RWPE1 (cell line): ENCODE data around the gene SLC25A10.
"Not testable (repeated sequence)": the region's sequence is repeated elsewhere in the genome, so short reads cannot be mapped to it uniquely, and the experiment has no call there.

Source experiments
- CTCF ChIA-PET: fragments of 350-600 bp; sonication (Branson Sonifier 250); formaldehyde crosslinking; extraction: SDS; loops from one replicate; lab custom pipeline; 2021; lab: Yijun Ruan, JAX
- POLR2A ChIA-PET: fragments of 400-600 bp; formaldehyde crosslinking; extraction: SDS; loops from one replicate; lab custom pipeline; 2020; ENCODE audit warnings: antibody characterized with exemption; ENCODE audit not compliant: low non-redundant PET; lab: Yijun Ruan, JAX
- DNase-seq: peaks from one replicate; pipeline ENCODE4 v3.0.0; 2012; ENCODE audit warnings: low spot score
- H3K27ac ChIP-seq: fragments of 450-650 bp; 2 replicates; pipeline ENCODE4 v1.5.1; 2017
- CTCF ChIP-seq: fragments of 450-650 bp; conservative IDR thresholded peaks from 2 replicates; pipeline ENCODE4 v1.5.1; 2017; ENCODE audit warnings: low read depth, mild to moderate bottlenecking

The SLC25A10 gene

GRCh38 chr17:81734405-81735263 lies 22.6 kb downstream of the SLC25A10 start:
- peak overlapping the region; percentile 92 for H3K27ac ChIP-seq
- CTCF ChIA-PET: interaction anchor here (0.6 to 2.4 kb wide), 6 partner anchors 73 to 225 kb away, joined by 3 to 11 read pairs (median 4); no protein-coding TSS in a partner anchor
- DNase-seq: no peak
- POLR2A ChIA-PET: interaction anchor here (0.6 kb wide), 1 partner anchor 93 kb away, joined by 8 read pairs; no protein-coding TSS in a partner anchor
- no peak for TF ChIP-seq CTCF

- POLR2A ChIA-PET: interaction anchor here (0.5 to 1.0 kb wide), 3 partner anchors 98 to 287 kb away, joined by 3 to 4 read pairs (median 3); partner anchors contain the start of genes CENPX and LRRC45
- DNase-seq: no peak
- no peak for TF ChIP-seq CTCF
- CTCF ChIA-PET: interaction anchor here (0.6 to 2.4 kb wide), 5 partner anchors 73 to 224 kb away, joined by 3 to 11 read pairs (median 4); no protein-coding TSS in a partner anchor
- H3K27ac ChIP-seq: peak overlapping the region; percentile 92
These were observed 23.4 kb downstream of the SLC25A10 start for GRCh38 chr17:81735264-81736102.

GRCh38 chr17:81737947-81738800 lies 26.1 kb downstream of the SLC25A10 start:
- ChIA-PET POLR2A (no interaction called here), CTCF (no interaction called here)
- TF ChIP-seq CTCF: no peak
- peak overlapping the region; percentile 46 for H3K27ac ChIP-seq
- no peak for DNase-seq

- TF ChIP-seq CTCF: no peak
- DNase-seq: no peak
- peak overlapping the region; percentile 46 for H3K27ac ChIP-seq
- ChIA-PET POLR2A (no interaction called here), CTCF (no interaction called here)
These were observed 26.8 kb downstream of the SLC25A10 start for GRCh38 chr17:81738801-81739393.

- DNase-seq, CTCF ChIA-PET, POLR2A ChIA-PET: not testable (repeated sequence)
- peak overlapping the region; percentile 46 for H3K27ac ChIP-seq
These were observed 27.5 kb downstream of the SLC25A10 start for GRCh38 chr17:81739593-81739992.

- H3K27ac ChIP-seq: peak overlapping the region; percentile 19; the same call in 1 of the 2 replicates
- DNase-seq: no peak
- ChIA-PET POLR2A (no interaction called here), CTCF (no interaction called here)
- TF ChIP-seq CTCF: no peak
These were observed 28.4 kb downstream of the SLC25A10 start for GRCh38 chr17:81740395-81740961.
